ENCODE data around the gene SLC49A3. TPM values are rescaled to one million over a fixed set of nuclear protein-coding genes. Genes with fewer than 3 reads are reported as not detected.

Gene SLC49A3
- total and polyA plus RNA-seq, 2 experiments from 2014 or later: 12.2 to 12.8 TPM

- Histone ChIP-seq H3K36me3 (replicated peaks; ENCODE audit: insufficient read depth, low read depth) (no peaks in the 10 kb centered on the region), H3K4me1 (ENCODE audit: insufficient read depth) (no peaks in the 10 kb centered on the region), H3K27ac (no peak overlapping the region), H3K4me3 (no peak overlapping the region), H4K20me1 (ENCODE audit: insufficient read depth, poor library complexity, severe bottlenecking) (no peaks in the 10 kb centered on the region), H3K4me2 (no peak overlapping the region), H2AFZ (no peak overlapping the region), H3K79me2 (no peaks in the 10 kb centered on the region), H3K27me3 (no peaks in the 10 kb centered on the region), H3K9me2 (replicated peaks; ENCODE audit: insufficient read depth) (no peaks in the 10 kb centered on the region), H3K9me3 (ENCODE audit: low read depth) (no peaks in the 10 kb centered on the region)
- 69% methylated on average over 31 of the region's 49 CpGs for WGBS (ENCODE audit: low lambda C conversion rate, missing lambda C conversion rate)
- TF ChIP-seq EZH2phosphoT487 (IDR thresholded peaks at IDR 0.05; ENCODE audit: low read depth, severe bottlenecking, unreplicated experiment) (no peak), CTCF (IDR thresholded peaks at IDR 0.05; ENCODE audit: poor library complexity) (no peak), EZH2 (IDR thresholded peaks at IDR 0.05; ENCODE audit: borderline replicate concordance) (no peak)
- DNase-seq (ENCODE audit: low spot score): no peak
Measured at GRCh38 chr4:650951-651883, 37.7 kb downstream of the SLC49A3 start.

- no peaks in the 10 kb centered on the region for H3K27me3 ChIP-seq
- 92% methylated on average over 18 of the region's 18 CpGs for WGBS (ENCODE audit: low lambda C conversion rate, missing lambda C conversion rate)
- no peaks in the 10 kb centered on the region for H3K36me3 ChIP-seq (replicated peaks; ENCODE audit: insufficient read depth, low read depth)
Measured at GRCh38 chr4:650461-650860, 38.5 kb downstream of the SLC49A3 start.

GRCh38 chr4:649751-650310 lies 39.1 kb downstream of the SLC49A3 start:
- no peak overlapping the region for H3K4me2 ChIP-seq
- H3K27me3 ChIP-seq: no peaks in the 10 kb centered on the region
- H3K79me2 ChIP-seq: no peaks in the 10 kb centered on the region
- H3K36me3 ChIP-seq (replicated peaks; ENCODE audit: insufficient read depth, low read depth): no peaks in the 10 kb centered on the region
- H3K27ac ChIP-seq: no peak overlapping the region
- H3K9me2 ChIP-seq (replicated peaks; ENCODE audit: insufficient read depth): no peaks in the 10 kb centered on the region
- no peaks in the 10 kb centered on the region for H3K4me1 ChIP-seq (ENCODE audit: insufficient read depth)
- H3K4me3 ChIP-seq: no peak overlapping the region
- no peak for TF ChIP-seq CTCF (IDR thresholded peaks at IDR 0.05; ENCODE audit: poor library complexity)
- no peak for TF ChIP-seq EZH2 (IDR thresholded peaks at IDR 0.05; ENCODE audit: borderline replicate concordance)
- TF ChIP-seq EZH2phosphoT487 (IDR thresholded peaks at IDR 0.05; ENCODE audit: low read depth, severe bottlenecking, unreplicated experiment): no peak
- no peak for DNase-seq (ENCODE audit: low spot score)
- H4K20me1 ChIP-seq (ENCODE audit: insufficient read depth, poor library complexity, severe bottlenecking): no peaks in the 10 kb centered on the region
- WGBS (ENCODE audit: low lambda C conversion rate, missing lambda C conversion rate): 96% methylated on average over 13 of the region's 13 CpGs
- no peaks in the 10 kb centered on the region for H3K9me3 ChIP-seq (ENCODE audit: low read depth)
- H2AFZ ChIP-seq: no peak overlapping the region

More at GRCh38 chr4:650461-650860, 38.5 kb downstream of the SLC49A3 start:
- Histone ChIP-seq H3K9me2 (replicated peaks; ENCODE audit: insufficient read depth) (no peaks in the 10 kb centered on the region), H3K4me2 (no peak overlapping the region), H3K27ac (no peak overlapping the region), H3K4me1 (ENCODE audit: insufficient read depth) (no peaks in the 10 kb centered on the region), H3K4me3 (no peak overlapping the region), H2AFZ (no peak overlapping the region), H3K9me3 (ENCODE audit: low read depth) (no peaks in the 10 kb centered on the region), H3K79me2 (no peaks in the 10 kb centered on the region), H4K20me1 (ENCODE audit: insufficient read depth, poor library complexity, severe bottlenecking) (no peaks in the 10 kb centered on the region)
- no peak for DNase-seq (ENCODE audit: low spot score)
- no peak for TF ChIP-seq EZH2phosphoT487 (IDR thresholded peaks at IDR 0.05; ENCODE audit: low read depth, severe bottlenecking, unreplicated experiment)
- TF ChIP-seq CTCF (IDR thresholded peaks at IDR 0.05; ENCODE audit: poor library complexity): no peak
- TF ChIP-seq EZH2 (IDR thresholded peaks at IDR 0.05; ENCODE audit: borderline replicate concordance): no peak
